Measurements from ENCODE around the gene NUP107. TPM values are rescaled to one million over a fixed set of nuclear protein-coding genes. Genes with fewer than 3 reads are reported as not detected.

The NUP107 gene
- total and polyA plus RNA-seq, 2 donors (not counting 1 experiment from before 2014, with no cell fraction given), result 23.2 to 77.3 TPM

DNA sequence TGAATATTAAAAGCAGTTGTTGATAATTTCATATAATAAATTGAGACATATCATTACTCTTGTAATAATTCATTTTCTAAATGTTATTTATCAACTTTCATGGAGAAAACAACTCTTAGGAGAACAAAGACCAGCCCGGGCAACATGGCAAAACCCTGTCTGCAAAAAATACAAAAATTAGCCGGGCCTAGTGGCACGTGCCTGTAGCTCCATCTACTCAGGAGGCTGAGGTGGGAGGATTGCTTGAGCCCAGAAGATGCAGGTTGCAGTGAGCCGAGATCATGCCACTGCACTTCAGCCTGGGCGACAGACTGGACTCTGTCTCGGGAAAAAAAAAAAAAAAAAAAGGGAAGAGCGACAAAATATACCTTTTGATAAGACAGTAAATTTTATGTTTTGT lies 80.4 kb downstream of the NUP107 start:
- H3K4me3 ChIP-seq (ENCODE audit: control extremely low read depth in 1 of 5, extremely low read depth in 1 of 5, insufficient read depth in 1 of 5, low read depth in 2 of 5, low read length in 4 of 5), result no peak overlapping the region
- ChIA-PET CTCF (no interaction called here), POLR2A (no interaction called here)
- no peaks in the 10 kb centered on the region for H3K79me2 ChIP-seq (ENCODE audit: control insufficient read depth, insufficient read depth, low read length)
- H3K4me3 Mint-ChIP-seq, result no peak overlapping the region
- no peak overlapping the region for H3K27ac ChIP-seq (ENCODE audit: low read length in 2 of 2)
- no peaks in the 10 kb centered on the region for H3K27me3 Mint-ChIP-seq
- no peak overlapping the region for H2AFZ ChIP-seq (ENCODE audit: insufficient read depth, low read depth, low read length, poor library complexity, severe bottlenecking)
- no peaks in the 10 kb centered on the region for H3K9me3 Mint-ChIP-seq (ENCODE audit: insufficient read depth)
- intact Hi-C loops (cut with micrococcal nuclease), result no loop called here
- no peak for DNase-seq
- H3K4me1 ChIP-seq (ENCODE audit: control insufficient read depth in 2 of 2, insufficient read depth in 2 of 2, low read length in 2 of 2), result peaks cover 0 to 3% of the 10 kb centered on the region in 2 donors
- no peak overlapping the region for H3K27ac Mint-ChIP-seq
- peaks cover 3% of the 10 kb centered on the region for H3K4me1 Mint-ChIP-seq
- no peak overlapping the region for H3K9ac ChIP-seq (ENCODE audit: low read length)
- H4K20me1 ChIP-seq (ENCODE audit: control insufficient read depth, insufficient read depth, low read length, poor library complexity, severe bottlenecking), result no peaks in the 10 kb centered on the region
- TF ChIP-seq EZH2 (IDR thresholded peaks at IDR 0.05; ENCODE audit: borderline replicate concordance, insufficient read depth, low read depth, low read length, poor library complexity, severe bottlenecking) (no peak), CTCF (IDR thresholded peaks at IDR 0.05) (no peak)
- H3K36me3 ChIP-seq (replicated peaks in 1 of 2; ENCODE audit: control extremely low read depth in 1 of 2, control insufficient read depth in 1 of 2, extremely low read depth in 1 of 2, insufficient read depth in 2 of 2, low read length in 1 of 2), result peaks cover 0 to 19% of the 10 kb centered on the region in 2 experiments
- no peak overlapping the region for H3K4me2 ChIP-seq (replicated peaks; ENCODE audit: low read depth, low read length, poor library complexity, severe bottlenecking)
- no peak for ATAC-seq (ENCODE audit: low read depth)
- no peaks in the 10 kb centered on the region for H3K27me3 ChIP-seq (replicated peaks in 1 of 4; ENCODE audit: control extremely low read depth in 1 of 4, control insufficient read depth in 3 of 4, insufficient read depth in 4 of 4, low read length in 3 of 4)
- WGBS (ENCODE audit: insufficient coverage), result 100% methylated on average over 2 of the region's 7 CpGs
- H3K9me3 ChIP-seq (ENCODE audit: control extremely low read depth in 1 of 3, control insufficient read depth in 2 of 3, insufficient read depth in 1 of 3, low read length in 2 of 3), result no peaks in the 10 kb centered on the region

- H3K27me3 Mint-ChIP-seq, result no peaks in the 10 kb centered on the region
- no CpG with 5 or more reads among the region's 4 CpGs for WGBS (ENCODE audit: insufficient coverage)
- intact Hi-C loops (cut with micrococcal nuclease), result no loop called here
- Histone ChIP-seq H3K9me3 (ENCODE audit: control extremely low read depth in 1 of 3, control insufficient read depth in 2 of 3, insufficient read depth in 1 of 3, low read length in 2 of 3) (no peaks in the 10 kb centered on the region), H3K4me1 (ENCODE audit: control insufficient read depth in 2 of 2, insufficient read depth in 2 of 2, low read length in 2 of 2) (peaks cover 12 to 13% of the 10 kb centered on the region in 2 donors), H4K20me1 (ENCODE audit: control insufficient read depth, insufficient read depth, low read length, poor library complexity, severe bottlenecking) (no peaks in the 10 kb centered on the region), H2AFZ (ENCODE audit: insufficient read depth, low read depth, low read length, poor library complexity, severe bottlenecking) (no peak overlapping the region), H3K9ac (ENCODE audit: low read length) (no peak overlapping the region), H3K27me3 (replicated peaks in 1 of 4; ENCODE audit: control extremely low read depth in 1 of 4, control insufficient read depth in 3 of 4, insufficient read depth in 4 of 4, low read length in 3 of 4) (no peaks in the 10 kb centered on the region), H3K4me2 (replicated peaks; ENCODE audit: low read depth, low read length, poor library complexity, severe bottlenecking) (no peak overlapping the region), H3K27ac (ENCODE audit: low read length in 2 of 2) (no peak overlapping the region), H3K79me2 (ENCODE audit: control insufficient read depth, insufficient read depth, low read length) (no peaks in the 10 kb centered on the region), H3K4me3 (ENCODE audit: control extremely low read depth in 1 of 5, extremely low read depth in 1 of 5, insufficient read depth in 1 of 5, low read depth in 2 of 5, low read length in 4 of 5) (no peak overlapping the region), H3K36me3 (replicated peaks in 1 of 2; ENCODE audit: control extremely low read depth in 1 of 2, control insufficient read depth in 1 of 2, extremely low read depth in 1 of 2, insufficient read depth in 2 of 2, low read length in 1 of 2) (peaks cover 0 to 11% of the 10 kb centered on the region in 2 experiments)
- no peak for DNase-seq
- no peak for ATAC-seq (ENCODE audit: low read depth)
- peaks cover 15% of the 10 kb centered on the region for H3K4me1 Mint-ChIP-seq
- H3K27ac Mint-ChIP-seq, result no peak overlapping the region
- ChIA-PET POLR2A (no interaction called here), CTCF (no interaction called here)
- no peak for TF ChIP-seq EZH2 (IDR thresholded peaks at IDR 0.05; ENCODE audit: borderline replicate concordance, insufficient read depth, low read depth, low read length, poor library complexity, severe bottlenecking)
- no peak for TF ChIP-seq CTCF (IDR thresholded peaks at IDR 0.05)
- no peak overlapping the region for H3K4me3 Mint-ChIP-seq
- H3K9me3 Mint-ChIP-seq (ENCODE audit: insufficient read depth), result no peaks in the 10 kb centered on the region
Measured at GRCh38 chr12:68768431-68768939, 81.7 kb downstream of the NUP107 start.
